GM12872 (cell line): ENCODE results near the gene FSTL4.
A peak's percentile ranks its signal among the peaks of the same experiment; 100 is the strongest.

Source experiments
- TF ChIP-seq, protein P1 (sequence below): IDR thresholded peaks from 3 replicates; pipeline ENCODE4 v1.5.1; 2011; ENCODE audit warnings: low read depth, mild to moderate bottlenecking, low read length, moderate library complexity; ENCODE audit not compliant: insufficient read depth

Gene FSTL4

DNA sequence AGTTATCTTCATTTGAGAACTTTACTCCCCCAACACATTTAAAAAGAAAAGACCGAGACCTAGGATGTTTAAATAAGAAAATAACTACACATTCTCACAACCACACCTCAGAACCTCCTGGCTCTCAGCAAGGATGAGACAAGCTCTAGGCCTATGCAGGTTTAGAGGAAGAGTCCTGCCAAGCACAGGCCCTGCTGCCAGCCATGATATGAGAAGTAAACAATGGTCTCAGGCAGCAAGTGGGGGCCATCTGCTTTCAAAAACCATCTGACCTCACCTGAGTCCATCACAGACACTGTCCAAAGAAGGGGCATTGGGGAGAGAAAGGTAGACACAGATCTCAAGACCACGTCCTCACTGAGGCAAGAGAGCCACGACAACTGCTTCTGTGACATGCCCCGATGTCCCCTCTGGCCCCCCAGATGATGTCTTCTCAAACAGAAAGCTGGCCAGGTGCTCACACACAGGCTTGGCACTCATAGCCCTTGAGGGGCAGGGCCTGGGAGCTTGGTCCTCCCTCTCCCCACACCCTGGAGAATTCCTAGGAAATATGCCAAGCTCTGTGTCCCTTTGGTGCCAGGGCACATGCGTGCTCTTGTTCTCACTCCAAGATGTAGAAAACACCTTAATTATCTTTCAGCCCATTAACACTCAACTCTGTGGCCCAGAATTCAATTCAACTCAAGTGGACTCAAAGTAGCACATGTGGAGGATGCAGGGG, 150.4 kb downstream of the FSTL4 start:
- TF ChIP-seq, protein P1, sequence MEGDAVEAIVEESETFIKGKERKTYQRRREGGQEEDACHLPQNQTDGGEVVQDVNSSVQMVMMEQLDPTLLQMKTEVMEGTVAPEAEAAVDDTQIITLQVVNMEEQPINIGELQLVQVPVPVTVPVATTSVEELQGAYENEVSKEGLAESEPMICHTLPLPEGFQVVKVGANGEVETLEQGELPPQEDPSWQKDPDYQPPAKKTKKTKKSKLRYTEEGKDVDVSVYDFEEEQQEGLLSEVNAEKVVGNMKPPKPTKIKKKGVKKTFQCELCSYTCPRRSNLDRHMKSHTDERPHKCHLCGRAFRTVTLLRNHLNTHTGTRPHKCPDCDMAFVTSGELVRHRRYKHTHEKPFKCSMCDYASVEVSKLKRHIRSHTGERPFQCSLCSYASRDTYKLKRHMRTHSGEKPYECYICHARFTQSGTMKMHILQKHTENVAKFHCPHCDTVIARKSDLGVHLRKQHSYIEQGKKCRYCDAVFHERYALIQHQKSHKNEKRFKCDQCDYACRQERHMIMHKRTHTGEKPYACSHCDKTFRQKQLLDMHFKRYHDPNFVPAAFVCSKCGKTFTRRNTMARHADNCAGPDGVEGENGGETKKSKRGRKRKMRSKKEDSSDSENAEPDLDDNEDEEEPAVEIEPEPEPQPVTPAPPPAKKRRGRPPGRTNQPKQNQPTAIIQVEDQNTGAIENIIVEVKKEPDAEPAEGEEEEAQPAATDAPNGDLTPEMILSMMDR, result no peak

- TF ChIP-seq, protein P1, result peak; percentile 79
Observed at GRCh38 chr5:133460172-133460758, 152.1 kb downstream of the FSTL4 start.

DNA sequence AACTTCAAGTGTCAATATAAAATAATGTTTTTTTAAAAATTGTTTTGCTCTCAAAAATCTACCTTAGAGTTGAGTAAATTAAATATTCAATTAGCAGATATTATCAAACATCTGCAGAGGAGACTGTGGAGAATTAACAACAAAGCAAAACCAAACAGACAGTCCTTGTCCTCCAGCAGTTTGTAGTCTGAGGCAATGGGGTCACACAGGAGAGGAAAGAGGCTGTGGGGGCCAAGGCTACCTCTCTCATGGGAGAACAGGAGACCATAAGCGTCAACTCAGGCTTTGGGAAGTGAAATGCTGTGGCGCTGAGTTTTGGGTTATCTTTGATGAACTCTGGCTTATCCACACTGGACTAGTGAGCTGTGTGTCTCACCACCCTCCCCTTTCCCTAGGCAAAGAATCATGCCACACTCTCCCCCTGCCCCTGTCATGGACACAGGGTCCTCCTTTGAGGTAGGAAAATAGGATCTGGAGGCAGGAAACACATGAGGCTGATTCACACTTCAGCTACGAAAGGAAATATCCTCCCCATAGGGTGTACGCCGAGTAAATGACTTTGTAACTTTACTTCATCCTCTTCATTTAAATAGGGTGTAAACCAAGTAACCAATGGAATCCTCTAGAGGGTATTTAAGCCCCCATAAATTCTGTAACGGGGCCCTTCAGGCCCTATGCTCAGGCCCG, 152.7 kb downstream of the FSTL4 start:
- TF ChIP-seq, protein P1, result no peak

DNA sequence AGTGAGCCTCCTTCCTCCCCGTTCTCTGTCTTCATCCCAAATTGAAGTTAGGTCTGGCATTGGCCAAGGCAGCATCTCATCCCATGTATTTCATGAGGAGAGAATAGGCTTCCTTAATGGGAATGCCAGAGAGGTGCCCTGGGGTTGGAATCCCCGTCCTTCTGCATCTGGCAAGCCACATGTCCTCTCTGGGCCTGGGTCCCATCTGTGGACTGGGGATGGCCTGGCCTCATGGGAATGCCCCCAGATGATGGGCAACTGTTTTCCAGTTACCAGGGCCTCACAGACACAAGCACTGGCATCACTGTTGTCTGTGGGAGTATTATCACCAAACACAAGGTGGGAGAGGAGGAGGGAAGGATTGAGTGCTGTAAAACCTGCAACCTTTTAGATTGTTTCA, 153.9 kb downstream of the FSTL4 start:
- TF ChIP-seq, protein P1, result no peak

- TF ChIP-seq, protein P1, result no peak
Observed at GRCh38 chr5:133457439-133458355, 154.6 kb downstream of the FSTL4 start.

DNA sequence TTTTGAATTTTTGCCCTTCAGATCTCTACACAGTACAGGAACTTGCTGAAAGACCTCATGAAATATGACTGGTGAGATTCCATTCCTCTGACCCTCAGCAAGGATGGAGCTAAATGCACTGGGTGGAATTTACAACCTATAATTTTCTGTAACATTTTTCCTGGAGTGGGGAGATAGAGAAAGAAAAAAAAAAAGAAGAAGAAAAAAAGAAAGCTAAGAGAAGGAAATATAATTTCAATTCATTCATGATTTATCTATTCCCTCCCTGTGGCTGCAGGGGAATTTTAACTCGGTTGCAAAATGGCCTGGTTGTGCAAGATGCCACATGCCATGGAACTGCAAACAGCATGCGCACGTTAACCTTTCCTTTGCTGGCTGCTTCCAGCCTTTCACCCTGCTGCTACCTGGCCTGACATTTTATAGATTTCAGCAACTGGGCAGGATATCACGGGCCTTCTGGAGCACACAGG, 155.4 kb downstream of the FSTL4 start:
- TF ChIP-seq, protein P1, result no peak
